Right atrium auricular region (tissue), 2 donors: ENCODE results near the gene CCNL1. TPM values are rescaled to one million over a fixed set of nuclear protein-coding genes. Genes with fewer than 3 reads are reported as not detected.

Experiments used
- DNase-seq: peaks from one replicate; pipeline ENCODE4 v3.0.0-alpha.2; 2019; ENCODE audit warnings: low spot score
- H3K27ac ChIP-seq, 2 donors: fragments of 200-600 bp; sonication (generic); 1 replicate in 1 of 2; 2 replicates in 1 of 2; pipeline ENCODE4 v1.5.1; 2016 to 2019
- H3K27me3 ChIP-seq, 2 donors: fragments of 200-600 bp; sonication (generic); one replicate each; pipeline versions ENCODE4 v1.5.1 to v1.6.0; 2017 to 2019
- H3K36me3 ChIP-seq: fragments of 200-600 bp; sonication (generic); one replicate; pipeline ENCODE4 v1.5.1; 2016
- H3K4me1 ChIP-seq, 2 donors: fragments of 200-600 bp; sonication (generic); one replicate each; pipeline versions ENCODE4 v1.5.1 to v1.6.0; 2017 to 2019
- H3K4me3 ChIP-seq, 2 donors: fragments of 200-600 bp; sonication (generic); 1 replicate in 1 of 2; 2 replicates in 1 of 2; pipeline ENCODE4 v1.5.1; 2017 to 2019; ENCODE audit warnings: mild to moderate bottlenecking in 1 of 2, moderate library complexity in 1 of 2
- H3K9me3 ChIP-seq, 2 donors: fragments of 200-600 bp; sonication (generic); one replicate each; pipeline ENCODE4 v1.5.1; 2019
- total RNA-seq, 2 donors: library from RNA; depleted of rRNA; stranded (reverse); fragments of >200 nt; gene quantifications; one replicate each; pipeline ENCODE4 v1.1.0, GENCODE V29; 2016
- TF ChIP-seq, protein P1 (sequence below), 2 donors: fragments of 200-600 bp; sonication (generic); IDR thresholded peaks; one replicate each; pipeline ENCODE4 v1.5.1; 2019; ENCODE audit warnings: antibody characterized with exemption in 2 of 2

The CCNL1 gene
- total RNA-seq, 2 donors from 2014 or later: 43.8 to 44.3 TPM

DNA sequence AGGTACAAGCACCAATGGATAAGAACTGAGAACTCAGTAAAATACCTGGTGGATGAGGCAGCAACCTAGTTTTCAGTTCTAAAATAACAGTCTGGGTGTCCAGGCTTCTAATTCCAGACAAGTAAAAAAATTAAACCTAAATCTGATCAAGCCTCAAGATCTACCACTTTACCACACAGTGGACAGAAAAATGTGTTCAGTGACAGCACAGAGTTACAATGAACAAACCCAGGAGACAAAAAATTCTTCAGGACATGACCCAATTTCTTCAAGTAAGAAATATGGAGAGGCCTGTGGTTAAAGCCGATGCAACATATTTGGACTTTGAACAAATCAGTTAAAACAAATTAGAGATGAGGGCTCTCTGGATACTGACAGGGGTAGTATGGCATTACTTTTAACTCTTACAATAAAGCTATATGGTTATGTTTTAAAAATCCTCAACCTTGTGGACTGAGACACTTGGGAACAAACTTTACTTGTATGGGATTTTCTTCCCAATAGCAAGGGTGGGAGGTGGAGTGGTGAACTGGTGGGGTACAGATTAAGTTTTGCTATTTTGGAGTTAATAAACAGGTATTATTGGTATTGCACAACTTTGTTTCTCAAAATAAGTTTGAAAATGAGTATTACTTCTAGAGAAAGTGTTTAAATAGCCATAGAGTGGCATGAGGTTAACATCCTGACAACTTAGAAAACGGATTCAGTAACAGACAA, 14.2 kb downstream of the CCNL1 start:
- no peak for DNase-seq
- H3K36me3 ChIP-seq: peaks cover 94% of the 10 kb centered on the region

DNA sequence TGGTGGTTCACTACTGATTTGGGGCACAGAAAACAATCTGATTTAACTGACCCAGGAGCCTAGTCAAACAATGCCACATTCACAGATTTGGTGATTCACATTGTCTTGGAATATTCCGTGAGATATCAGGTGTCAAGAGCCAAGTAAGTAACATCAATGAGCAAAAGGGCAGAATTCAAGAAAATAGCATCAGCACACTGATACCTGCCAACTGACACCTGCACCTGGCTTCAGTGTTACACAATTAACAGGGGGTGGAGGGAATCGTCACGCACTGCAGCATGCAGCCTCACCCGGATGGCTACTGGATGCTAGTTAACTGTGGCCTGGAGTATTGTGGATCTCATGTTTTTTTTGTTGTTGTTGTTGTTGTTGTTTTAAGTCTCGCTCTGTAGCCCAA, 17.6 kb downstream of the CCNL1 start:
- peaks cover 61% of the 10 kb centered on the region for H3K36me3 ChIP-seq
- TF ChIP-seq, protein P1, sequence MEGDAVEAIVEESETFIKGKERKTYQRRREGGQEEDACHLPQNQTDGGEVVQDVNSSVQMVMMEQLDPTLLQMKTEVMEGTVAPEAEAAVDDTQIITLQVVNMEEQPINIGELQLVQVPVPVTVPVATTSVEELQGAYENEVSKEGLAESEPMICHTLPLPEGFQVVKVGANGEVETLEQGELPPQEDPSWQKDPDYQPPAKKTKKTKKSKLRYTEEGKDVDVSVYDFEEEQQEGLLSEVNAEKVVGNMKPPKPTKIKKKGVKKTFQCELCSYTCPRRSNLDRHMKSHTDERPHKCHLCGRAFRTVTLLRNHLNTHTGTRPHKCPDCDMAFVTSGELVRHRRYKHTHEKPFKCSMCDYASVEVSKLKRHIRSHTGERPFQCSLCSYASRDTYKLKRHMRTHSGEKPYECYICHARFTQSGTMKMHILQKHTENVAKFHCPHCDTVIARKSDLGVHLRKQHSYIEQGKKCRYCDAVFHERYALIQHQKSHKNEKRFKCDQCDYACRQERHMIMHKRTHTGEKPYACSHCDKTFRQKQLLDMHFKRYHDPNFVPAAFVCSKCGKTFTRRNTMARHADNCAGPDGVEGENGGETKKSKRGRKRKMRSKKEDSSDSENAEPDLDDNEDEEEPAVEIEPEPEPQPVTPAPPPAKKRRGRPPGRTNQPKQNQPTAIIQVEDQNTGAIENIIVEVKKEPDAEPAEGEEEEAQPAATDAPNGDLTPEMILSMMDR (IDR thresholded peaks at IDR 0.05): no peak
- H3K4me3 ChIP-seq: no peak overlapping the region
- H3K27me3 ChIP-seq: no peaks in the 10 kb centered on the region
- no peaks in the 10 kb centered on the region for H3K9me3 ChIP-seq
- H3K27ac ChIP-seq: no peak overlapping the region
- DNase-seq: no peak
- peaks cover 0 to 6% of the 10 kb centered on the region in 2 donors for H3K4me1 ChIP-seq

More for the DNA sequence above, 14.2 kb downstream of the CCNL1 start:
- H3K4me3 ChIP-seq: no peak overlapping the region
- H3K27me3 ChIP-seq: no peaks in the 10 kb centered on the region
- TF ChIP-seq, protein P1 (IDR thresholded peaks at IDR 0.05): no peak
- no peak overlapping the region for H3K27ac ChIP-seq
- H3K4me1 ChIP-seq: no peaks in the 10 kb centered on the region
- no peaks in the 10 kb centered on the region for H3K9me3 ChIP-seq

DNA sequence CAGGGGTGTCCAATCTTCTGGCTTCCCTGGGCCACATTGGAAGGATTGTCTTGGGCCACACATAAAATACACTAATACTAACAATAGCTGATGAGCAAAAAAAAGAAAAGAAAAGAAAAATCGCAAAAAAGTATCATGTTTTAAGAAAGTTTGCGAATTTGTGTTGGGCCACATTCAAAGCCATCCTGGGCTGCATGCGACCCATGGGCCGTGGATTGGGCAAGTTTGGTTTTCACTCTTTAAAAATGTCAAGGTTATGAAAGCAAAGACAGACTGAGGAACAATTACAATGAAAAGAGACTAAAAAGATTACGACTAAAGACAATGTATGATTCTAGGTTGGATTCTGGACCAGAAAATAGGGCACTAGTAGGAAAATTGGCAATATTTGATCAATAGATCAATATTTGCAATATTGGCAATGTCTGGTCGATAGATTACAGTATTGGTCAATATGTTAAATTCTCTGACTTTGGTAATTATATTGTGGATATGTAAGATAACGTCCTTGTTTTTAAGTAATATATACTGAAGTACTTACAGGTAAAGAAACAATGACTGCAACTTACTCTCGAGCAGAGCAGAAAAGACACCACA, 19.9 kb downstream of the CCNL1 start:
- H3K9me3 ChIP-seq: no peaks in the 10 kb centered on the region
- H3K4me1 ChIP-seq: peaks cover 0 to 29% of the 10 kb centered on the region in 2 donors
- TF ChIP-seq, protein P1 (IDR thresholded peaks at IDR 0.05): no peak
- H3K36me3 ChIP-seq: peaks cover 38% of the 10 kb centered on the region
- no peaks in the 10 kb centered on the region for H3K27me3 ChIP-seq
- H3K4me3 ChIP-seq: no peak overlapping the region
- no peak overlapping the region for H3K27ac ChIP-seq
- no peak for DNase-seq

DNA sequence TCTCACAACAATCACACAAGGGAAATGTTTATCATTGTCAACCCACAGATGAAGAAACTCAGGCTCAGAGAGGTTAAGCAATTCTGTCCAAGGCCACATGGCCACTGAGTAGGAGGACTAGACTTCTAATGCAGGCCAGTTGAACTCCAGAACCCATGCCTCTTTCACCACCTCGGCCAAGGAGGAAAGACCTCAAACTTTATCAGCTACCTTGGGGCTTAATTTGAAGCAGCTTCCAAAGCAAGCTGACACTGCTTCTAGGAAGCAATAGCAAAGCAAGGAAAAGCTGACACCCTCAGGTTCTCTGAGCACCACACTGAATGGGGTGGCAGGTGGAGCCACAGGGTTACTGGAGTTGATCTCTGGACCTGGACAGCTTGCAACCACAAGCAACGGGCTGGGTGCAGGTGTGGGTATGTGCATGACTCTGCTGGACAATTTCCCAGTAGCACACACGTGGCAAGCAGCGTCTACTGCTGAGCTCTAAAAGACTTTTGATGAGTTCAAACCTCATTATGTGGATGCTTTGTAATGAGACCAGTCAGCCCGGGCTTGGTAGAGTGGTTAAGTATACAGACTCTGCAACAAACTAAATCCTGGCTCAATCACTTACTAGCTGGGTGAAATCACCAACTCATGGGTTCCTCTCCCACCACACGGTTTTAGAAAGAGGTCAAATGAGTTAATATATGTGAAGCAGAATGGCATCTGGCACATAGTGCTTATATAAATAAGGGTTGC, 23.1 kb downstream of the CCNL1 start:
- Histone ChIP-seq H3K4me1 (peaks cover 0 to 51% of the 10 kb centered on the region in 2 donors), H3K4me3 (no peak overlapping the region)
- DNase-seq: no peak

DNA sequence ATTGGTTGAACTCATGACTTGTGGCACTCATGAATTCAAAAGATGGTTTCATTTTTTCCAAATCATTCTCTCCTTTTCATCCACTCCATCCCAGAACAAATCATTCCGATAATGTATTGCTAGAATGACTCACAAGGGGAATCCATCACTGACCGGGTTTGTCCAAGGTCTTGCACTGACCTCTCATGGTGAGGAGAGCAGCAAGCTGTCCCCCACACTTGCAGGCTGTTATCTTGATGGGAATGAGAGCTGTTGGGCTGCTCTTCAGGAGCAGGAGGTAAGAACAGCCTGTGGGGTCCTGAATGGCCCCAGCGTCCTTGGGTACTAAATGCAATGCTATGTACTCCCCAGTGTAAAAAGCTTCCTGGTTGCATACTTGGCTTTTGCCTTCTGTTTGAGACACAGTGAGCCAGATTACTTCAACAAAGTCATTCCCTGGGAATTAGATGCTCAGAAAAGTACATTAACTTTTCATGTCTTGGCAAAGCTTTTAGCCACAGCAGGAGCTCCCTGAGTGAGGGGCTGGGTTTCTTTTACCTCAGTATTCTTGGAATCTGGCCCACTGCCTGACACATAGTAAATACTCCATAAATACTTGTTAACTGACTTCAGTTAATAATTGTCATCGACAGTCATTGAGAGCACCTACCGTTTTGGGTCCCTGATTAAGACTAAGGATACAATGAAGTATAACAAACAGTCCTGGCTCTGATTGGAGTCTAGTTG, 24.1 kb downstream of the CCNL1 start:
- H3K27me3 ChIP-seq: no peaks in the 10 kb centered on the region
- TF ChIP-seq, protein P1 (IDR thresholded peaks at IDR 0.05): peak in 1 of 2 donors; percentile 57
- DNase-seq: no peak
- H3K9me3 ChIP-seq: no peaks in the 10 kb centered on the region
- H3K27ac ChIP-seq: peak overlapping the region; percentile 73 to 86
- H3K4me3 ChIP-seq: no peak overlapping the region
- peaks cover 0 to 58% of the 10 kb centered on the region in 2 donors for H3K4me1 ChIP-seq
- H3K36me3 ChIP-seq: peaks cover 2% of the 10 kb centered on the region

More for the DNA sequence above, 23.1 kb downstream of the CCNL1 start:
- Histone ChIP-seq H3K27ac (peak overlapping the region; percentile 73 to 86), H3K27me3 (no peaks in the 10 kb centered on the region), H3K9me3 (no peaks in the 10 kb centered on the region), H3K36me3 (peaks cover 11% of the 10 kb centered on the region)
- TF ChIP-seq, protein P1 (IDR thresholded peaks at IDR 0.05): no peak
